OCI-LY7 (cell line): Measurements from ENCODE around the gene CDK6.

Experiments used
- CTCF ChIP-seq: fragments of 200-600 bp; sonication (generic); conservative IDR thresholded peaks from 2 replicates; pipeline ENCODE4 v1.5.1; 2014; ENCODE audit warnings: mild to moderate bottlenecking, antibody characterized with exemption, low read length, moderate library complexity, mixed read lengths
- EZH2phosphoT487 ChIP-seq: fragments of 200-600 bp; sonication (generic); IDR thresholded peaks from 2 replicates; pipeline ENCODE4 v1.6.1; 2018; ENCODE audit warnings: low read depth, borderline replicate concordance, mild to moderate bottlenecking, mixed run types, antibody characterized with exemption, low read length, moderate library complexity, mixed read lengths

GRCh38 chr7:92715963-92716362 is 120.4 kb downstream of the CDK6 start:
- TF ChIP-seq CTCF (no peak), EZH2phosphoT487 (no peak)
